HPDE6-E6E7 (cell line): ENCODE results near the gene DYDC1.
"Not testable (repeated sequence)": the region's sequence is repeated elsewhere in the genome, so short reads cannot be mapped to it uniquely, and the experiment has no call there.

Experiments
- DNase-seq: peaks from one replicate; pipeline ENCODE4 v3.0.0; 2011; ENCODE audit warnings: missing footprints; ENCODE audit errors: extremely low spot score

Gene DYDC1

DNA sequence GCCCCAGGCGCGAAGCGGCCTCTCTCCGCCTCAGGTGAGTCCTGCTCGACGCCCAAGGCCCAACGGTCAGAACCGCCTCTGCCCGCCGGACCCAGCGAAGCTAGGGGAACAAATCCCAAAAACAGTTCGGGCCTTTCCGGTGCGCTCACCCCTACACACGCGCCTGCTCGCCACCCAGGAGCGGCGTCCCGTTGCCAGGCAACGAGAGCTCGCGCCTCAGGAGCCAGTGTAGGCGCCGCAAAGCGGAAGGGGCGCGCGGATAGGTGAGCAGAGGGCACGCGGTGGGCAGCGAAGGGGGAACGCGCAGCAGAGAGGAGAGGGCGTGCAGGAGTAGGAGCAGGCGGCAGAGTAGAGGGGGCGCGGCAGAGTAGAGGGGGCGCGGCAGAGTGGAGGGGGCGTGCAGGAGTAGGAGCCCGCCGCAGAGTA, at the start of gene DYDC1, which contains the start of gene DYDC2:
TSS of gene DYDC1 (minus strand) at position 193 of the 426 bp plus-strand sequence. CDS start 4,154 bp downstream, outside the sequence.
TSS of gene DYDC2 (plus strand) at position 219 of the 426 bp plus-strand sequence. CDS start 5,663 bp downstream, outside the sequence.
- DNase-seq, result no peak

- no peak for DNase-seq
Measured at GRCh38 chr10:80406204-80406603, 49.6 kb upstream of the DYDC1 start.

GRCh38 chr10:80405626-80406025, 49.1 kb upstream of the DYDC1 start:
- DNase-seq, result no peak

DNA sequence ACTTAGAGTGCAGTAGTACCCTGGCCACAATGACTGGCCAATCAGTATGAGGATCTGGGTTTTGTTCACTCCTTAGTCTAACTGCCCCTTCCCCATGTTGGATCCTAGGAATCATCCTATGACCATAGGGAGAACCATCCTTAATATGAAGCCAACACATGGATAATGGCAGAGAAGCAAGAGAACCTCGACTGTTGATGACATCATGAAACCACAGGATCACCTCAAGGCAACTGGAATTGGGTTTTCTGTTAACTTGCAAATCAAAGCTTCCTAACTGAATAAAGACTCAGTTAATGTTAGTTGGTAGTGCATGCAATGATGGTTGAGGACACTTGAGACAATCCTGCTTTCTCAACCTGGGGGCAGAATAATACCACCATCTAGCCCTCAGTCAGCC, 48.5 kb upstream of the DYDC1 start:
- no peak for DNase-seq

- DNase-seq, result no peak
Measured at GRCh38 chr10:80400136-80400804, 43.7 kb upstream of the DYDC1 start.

GRCh38 chr10:80397014-80397413, 40.5 kb upstream of the DYDC1 start:
- no peak for DNase-seq

GRCh38 chr10:80394358-80394916, 37.9 kb upstream of the DYDC1 start:
- no peak for DNase-seq

DNA sequence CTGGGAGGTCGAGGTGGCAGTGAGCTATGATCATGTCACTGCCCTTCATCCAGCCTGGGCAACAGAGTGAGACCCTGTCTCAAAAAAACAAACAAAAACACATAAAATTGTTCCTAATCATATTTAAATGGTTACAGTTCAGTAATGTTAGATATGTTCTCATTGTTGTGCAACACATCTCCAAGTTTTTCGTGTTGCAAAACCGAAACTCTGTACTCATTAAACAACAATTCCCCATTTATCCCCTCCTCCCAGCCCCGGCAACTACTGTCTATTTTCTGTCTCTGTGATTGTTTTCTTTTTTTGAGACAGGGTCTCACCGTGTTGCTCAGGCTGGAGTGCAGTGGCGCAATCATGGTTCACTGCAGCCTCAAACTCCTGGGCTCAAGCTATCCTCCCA, 35.7 kb upstream of the DYDC1 start:
- DNase-seq, result no peak

DNA sequence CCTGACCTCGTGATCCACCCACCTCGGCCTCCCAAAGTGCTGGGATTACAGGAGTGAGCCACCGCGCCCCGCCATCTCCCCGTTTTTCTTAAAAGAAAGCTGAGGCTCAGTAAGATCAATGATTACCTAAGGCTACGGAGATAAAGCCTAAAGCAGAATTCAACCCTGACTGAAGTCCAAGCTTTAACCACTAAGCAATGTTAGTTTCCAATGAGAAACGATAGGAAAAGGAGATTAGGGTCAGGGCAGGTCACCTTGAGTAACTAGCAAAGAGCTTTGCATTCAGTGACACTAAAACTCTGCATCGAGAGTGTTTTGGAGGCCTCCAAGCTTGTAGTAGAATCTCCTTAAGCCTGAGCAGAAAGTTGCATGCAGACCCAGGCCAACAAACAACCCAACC, 34.2 kb upstream of the DYDC1 start:
- no peak for DNase-seq

DNA sequence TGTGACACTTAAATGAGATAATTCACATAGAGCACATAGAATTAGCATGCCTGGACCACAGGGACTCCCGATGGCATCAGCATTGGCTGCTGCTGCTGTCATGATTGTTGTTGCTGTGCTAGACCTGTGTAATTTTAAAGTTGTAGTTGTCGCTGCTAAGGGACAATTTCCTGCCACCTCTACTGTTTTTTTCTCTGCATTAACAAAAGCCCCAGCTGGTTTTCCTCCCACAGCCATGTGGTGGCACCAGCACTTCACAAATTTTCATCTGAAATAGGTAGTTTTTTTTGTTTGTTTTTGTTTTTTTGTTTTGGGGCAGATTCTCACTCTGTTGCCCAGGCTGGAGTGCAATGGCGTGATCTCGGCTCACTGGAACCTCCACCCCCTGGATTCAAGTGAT, 26.4 kb upstream of the DYDC1 start:
- peak; percentile 43 for DNase-seq

GRCh38 chr10:80380185-80380584, 23.6 kb upstream of the DYDC1 start:
- no peak for DNase-seq

- no peak for DNase-seq
Measured at GRCh38 chr10:80379701-80380100, 23.1 kb upstream of the DYDC1 start.

DNA sequence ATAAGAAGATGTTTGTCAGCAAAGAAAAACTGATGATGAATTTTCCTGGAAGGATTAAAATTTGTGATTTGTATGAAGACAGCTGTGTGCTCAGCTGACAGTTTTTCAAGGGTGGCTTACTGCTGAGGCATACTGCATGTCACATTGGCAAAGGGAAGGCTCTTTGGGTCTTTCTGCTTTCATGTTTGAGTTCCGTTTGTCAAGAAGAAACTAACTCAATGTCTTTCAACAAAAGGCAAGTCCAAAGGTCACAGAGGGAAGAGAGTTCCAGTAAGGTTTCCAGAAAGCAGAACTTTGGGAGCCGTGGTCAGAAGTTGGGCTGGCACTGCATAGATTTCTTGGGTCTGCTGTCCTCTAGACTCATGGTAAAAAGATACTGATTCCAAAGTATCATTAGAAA, 16.9 kb upstream of the DYDC1 start:
- DNase-seq, result no peak

GRCh38 chr10:80372675-80373074, 16.1 kb upstream of the DYDC1 start:
- no peak for DNase-seq

GRCh38 chr10:80371467-80371866, 14.9 kb upstream of the DYDC1 start:
- DNase-seq, result no peak

GRCh38 chr10:80365510-80365909, 9.0 kb upstream of the DYDC1 start:
- no peak for DNase-seq

GRCh38 chr10:80359644-80360043, 3.1 kb upstream of the DYDC1 start:
- DNase-seq, result no peak

- not testable (repeated sequence) for DNase-seq
Measured at GRCh38 chr10:80358925-80359324, 2.4 kb upstream of the DYDC1 start.

GRCh38 chr10:80357851-80358125, 1.2 kb upstream of the DYDC1 start:
- DNase-seq, result no peak

- no peak for DNase-seq
Measured at GRCh38 chr10:80356989-80357850, 665 bp upstream of the DYDC1 start.

DNA sequence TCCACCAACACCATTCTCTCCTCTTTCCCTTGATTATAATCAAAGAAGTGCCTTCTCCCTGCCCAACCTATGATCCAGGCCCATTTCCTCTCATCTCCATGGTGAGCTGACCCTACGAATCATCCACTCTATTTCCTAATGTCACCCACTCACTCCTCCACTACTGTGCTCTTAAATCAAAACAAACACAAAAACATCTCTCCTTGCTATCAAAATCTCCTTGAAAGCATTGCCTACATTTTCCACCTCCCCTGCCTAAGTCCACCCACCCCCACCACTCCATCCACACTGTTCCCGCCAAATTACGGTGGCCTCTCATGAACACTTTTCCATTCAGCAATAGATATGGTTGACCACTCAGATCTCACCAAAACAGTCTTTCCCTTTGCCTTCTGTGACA, 5.3 kb downstream of the DYDC1 start:
- DNase-seq, result no peak

- no peak for DNase-seq
Measured at GRCh38 chr10:80350251-80350650, 6.3 kb downstream of the DYDC1 start.

DNA sequence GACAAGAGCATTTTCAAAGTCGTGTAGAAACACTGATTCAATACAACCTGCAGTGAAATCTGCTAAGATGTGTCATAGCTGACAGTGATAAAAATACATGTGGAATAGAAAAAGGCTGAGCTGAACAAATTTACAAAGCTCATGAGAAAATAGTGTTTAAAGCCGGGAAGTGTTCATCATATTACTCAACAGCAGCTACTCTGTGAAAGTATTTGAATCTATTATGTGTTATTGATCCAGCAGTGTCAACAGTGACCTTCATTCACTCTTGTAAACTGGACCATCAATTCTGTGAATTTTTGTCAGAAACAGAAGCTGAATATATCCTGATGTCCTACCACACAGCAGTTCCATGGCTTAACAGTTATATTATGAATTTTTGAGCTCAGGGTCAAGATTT, 11.6 kb downstream of the DYDC1 start:
- DNase-seq, result no peak
